Measurements from ENCODE around the gene SYT15.

GRCh38 chr10:46542567-46543465 is 36.1 kb upstream of the SYT15 start:
- TF ChIP-seq, protein P1, sequence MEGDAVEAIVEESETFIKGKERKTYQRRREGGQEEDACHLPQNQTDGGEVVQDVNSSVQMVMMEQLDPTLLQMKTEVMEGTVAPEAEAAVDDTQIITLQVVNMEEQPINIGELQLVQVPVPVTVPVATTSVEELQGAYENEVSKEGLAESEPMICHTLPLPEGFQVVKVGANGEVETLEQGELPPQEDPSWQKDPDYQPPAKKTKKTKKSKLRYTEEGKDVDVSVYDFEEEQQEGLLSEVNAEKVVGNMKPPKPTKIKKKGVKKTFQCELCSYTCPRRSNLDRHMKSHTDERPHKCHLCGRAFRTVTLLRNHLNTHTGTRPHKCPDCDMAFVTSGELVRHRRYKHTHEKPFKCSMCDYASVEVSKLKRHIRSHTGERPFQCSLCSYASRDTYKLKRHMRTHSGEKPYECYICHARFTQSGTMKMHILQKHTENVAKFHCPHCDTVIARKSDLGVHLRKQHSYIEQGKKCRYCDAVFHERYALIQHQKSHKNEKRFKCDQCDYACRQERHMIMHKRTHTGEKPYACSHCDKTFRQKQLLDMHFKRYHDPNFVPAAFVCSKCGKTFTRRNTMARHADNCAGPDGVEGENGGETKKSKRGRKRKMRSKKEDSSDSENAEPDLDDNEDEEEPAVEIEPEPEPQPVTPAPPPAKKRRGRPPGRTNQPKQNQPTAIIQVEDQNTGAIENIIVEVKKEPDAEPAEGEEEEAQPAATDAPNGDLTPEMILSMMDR (IDR thresholded peaks at IDR 0.05; ENCODE audit: low read depth, low read length, poor library complexity, severe bottlenecking), result no peak
- TF ChIP-seq EZH2phosphoT487 (IDR thresholded peaks at IDR 0.05; ENCODE audit: borderline replicate concordance, low read length), result no peak
